Measurements from ENCODE around the gene SLC22A17.

The SLC22A17 gene

GRCh38 chr14:23361320-23361719 lies 8.6 kb upstream of the SLC22A17 start:
- no peak for DNase-seq

- DNase-seq: peak; percentile 9
Observed at GRCh38 chr14:23360496-23360895, 7.8 kb upstream of the SLC22A17 start.

GRCh38 chr14:23359722-23360447 lies 7.2 kb upstream of the SLC22A17 start:
- no peak for DNase-seq

GRCh38 chr14:23359167-23359626 lies 6.5 kb upstream of the SLC22A17 start:
- no peak for DNase-seq

- no peak for DNase-seq
Observed at GRCh38 chr14:23358553-23359166, 6.0 kb upstream of the SLC22A17 start.

- DNase-seq: no peak
Observed at GRCh38 chr14:23358042-23358441, 5.4 kb upstream of the SLC22A17 start.

- DNase-seq: no peak
Observed at GRCh38 chr14:23357261-23357660, 4.6 kb upstream of the SLC22A17 start.

GRCh38 chr14:23356662-23357061 lies 4.0 kb upstream of the SLC22A17 start:
- DNase-seq: no peak

GRCh38 chr14:23355871-23356435 lies 3.3 kb upstream of the SLC22A17 start:
- no peak for DNase-seq

- no peak for DNase-seq
Observed at GRCh38 chr14:23354990-23355389, 2.3 kb upstream of the SLC22A17 start.

GRCh38 chr14:23353433-23353780 lies 720 bp upstream of the SLC22A17 start:
- no peak for DNase-seq

- peak; percentile 17 for DNase-seq
Observed at GRCh38 chr14:23351681-23352505, 794 bp downstream of the SLC22A17 start.

- no peak for DNase-seq
Observed at GRCh38 chr14:23349156-23349845, 3.4 kb downstream of the SLC22A17 start.

- no peak for DNase-seq
Observed at GRCh38 chr14:23348297-23348655, 4.4 kb downstream of the SLC22A17 start.

GRCh38 chr14:23347406-23348296 lies 5.0 kb downstream of the SLC22A17 start:
- DNase-seq: no peak

GRCh38 chr14:23346693-23347405 lies 5.8 kb downstream of the SLC22A17 start:
- no peak for DNase-seq

- DNase-seq: no peak
Observed at GRCh38 chr14:23345987-23346692, 6.5 kb downstream of the SLC22A17 start.

- DNase-seq: no peak
Observed at GRCh38 chr14:23344481-23344880, 8.2 kb downstream of the SLC22A17 start.

- no peak for DNase-seq
Observed at GRCh38 chr14:23339506-23340268, 13.0 kb downstream of the SLC22A17 start.

- no peak for DNase-seq
Observed at GRCh38 chr14:23335623-23336022, 17.1 kb downstream of the SLC22A17 start.
